ENCODE results near the gene ZNF761.
"Not testable (repeated sequence)": the region's sequence is repeated elsewhere in the genome, so short reads cannot be mapped to it uniquely, and the experiment has no call there.

Gene ZNF761

GRCh38 chr19:53460131-53460721, 28.4 kb downstream of the ZNF761 start:
- DNase-seq (ENCODE audit: low read depth), result not testable (repeated sequence)

- DNase-seq (ENCODE audit: low read depth), result no peak
Observed at GRCh38 chr19:53461866-53462265, 30.1 kb downstream of the ZNF761 start.

- DNase-seq (ENCODE audit: low read depth), result no peak
Observed at GRCh38 chr19:53462861-53463260, 31.1 kb downstream of the ZNF761 start.

GRCh38 chr19:53463263-53463662, 31.5 kb downstream of the ZNF761 start:
- no peak for DNase-seq (ENCODE audit: low read depth)

- DNase-seq (ENCODE audit: low read depth), result no peak
Observed at GRCh38 chr19:53466726-53467484, 35.1 kb downstream of the ZNF761 start.

DNA sequence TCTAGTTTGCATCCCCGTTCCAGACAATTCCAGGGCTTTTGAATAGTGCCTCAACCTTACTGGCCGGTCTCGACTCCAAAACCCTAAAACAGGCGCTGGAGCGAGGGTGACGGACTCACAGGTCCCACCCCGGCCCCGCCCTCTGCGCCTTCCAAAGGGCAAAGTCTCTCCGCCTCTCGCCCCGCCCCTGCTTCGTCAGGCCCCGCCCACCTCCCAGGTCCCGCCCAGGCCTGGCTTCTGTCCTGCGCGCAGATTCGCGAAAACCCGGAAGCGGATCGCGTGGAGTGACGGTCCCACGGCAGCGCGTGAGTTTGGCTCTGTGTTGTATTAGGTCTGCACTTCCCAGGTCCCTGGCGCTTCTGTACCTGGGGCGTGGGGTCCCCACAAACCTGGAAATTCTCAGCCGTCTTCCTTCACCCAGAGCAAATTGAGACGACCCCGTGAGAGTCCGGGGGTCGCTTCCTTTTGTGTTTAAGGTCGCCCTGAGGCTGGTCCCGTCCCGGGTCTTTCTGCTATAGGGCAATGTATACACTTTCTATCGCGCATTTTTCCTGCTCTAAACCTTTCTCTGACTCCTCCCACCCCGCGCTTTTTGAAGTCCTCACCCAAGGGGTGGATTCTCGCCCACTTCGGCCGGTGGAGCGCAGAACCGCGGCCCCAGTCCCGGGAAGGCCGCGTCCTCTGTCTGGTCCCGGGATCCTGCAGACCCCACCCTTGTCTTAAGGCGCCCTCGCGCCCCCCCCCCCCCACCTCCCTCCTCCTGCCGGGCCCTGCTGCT, 35.9 kb downstream of the ZNF761 start, which contains the start of gene ZNF813:
Gene ZNF813, plus strand, starts transcription at position 249 of the 778 bp plus-strand sequence. CDS start 16,090 bp downstream, outside the sequence.
- DNase-seq (ENCODE audit: low read depth), result peak; percentile 93

DNA sequence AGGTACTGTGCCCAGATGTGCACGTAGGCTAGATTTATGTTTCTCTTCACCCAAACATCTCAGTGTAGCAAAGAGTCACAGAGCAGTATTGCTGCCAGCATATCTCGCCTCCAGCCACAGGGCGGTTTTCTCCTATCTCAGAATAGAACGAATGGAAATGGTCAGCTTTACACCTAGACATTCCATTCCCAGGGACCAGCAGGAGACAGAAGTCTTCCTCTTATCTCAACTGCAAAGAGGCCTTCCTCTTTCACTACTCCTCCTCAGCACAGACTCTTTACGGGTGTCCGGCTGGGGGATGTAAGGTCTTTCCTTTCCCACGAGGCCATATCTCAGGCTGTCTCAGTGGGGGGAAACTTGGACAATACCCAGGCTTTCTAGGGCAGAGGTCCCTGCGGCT, 36.8 kb downstream of the ZNF761 start:
- not testable (repeated sequence) for DNase-seq (ENCODE audit: low read depth)

- no peak for DNase-seq (ENCODE audit: low read depth)
Observed at GRCh38 chr19:53471916-53472315, 40.1 kb downstream of the ZNF761 start.

DNA sequence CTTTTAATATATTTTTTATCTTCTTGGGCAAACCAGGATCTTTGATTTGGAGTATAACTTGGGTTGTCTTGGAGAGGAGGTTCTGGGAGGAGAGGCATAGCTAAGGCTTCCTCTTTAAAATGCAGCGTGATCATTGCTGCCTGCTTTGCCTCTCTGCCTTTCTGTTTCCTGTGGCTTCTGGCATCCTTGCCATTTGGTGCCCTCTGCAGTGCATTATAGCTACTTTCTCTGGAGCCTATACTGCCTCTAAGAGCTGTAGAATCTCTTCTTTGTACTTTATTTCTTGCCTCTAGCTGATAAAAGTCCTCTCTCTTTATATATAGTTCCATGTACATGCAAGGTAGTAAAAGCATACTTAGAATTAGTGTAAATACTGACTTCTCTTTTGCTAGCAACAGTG, 43.0 kb downstream of the ZNF761 start:
- not testable (repeated sequence) for DNase-seq (ENCODE audit: low read depth)

- DNase-seq (ENCODE audit: low read depth), result not testable (repeated sequence)
Observed at GRCh38 chr19:53475470-53475869, 43.7 kb downstream of the ZNF761 start.

DNA sequence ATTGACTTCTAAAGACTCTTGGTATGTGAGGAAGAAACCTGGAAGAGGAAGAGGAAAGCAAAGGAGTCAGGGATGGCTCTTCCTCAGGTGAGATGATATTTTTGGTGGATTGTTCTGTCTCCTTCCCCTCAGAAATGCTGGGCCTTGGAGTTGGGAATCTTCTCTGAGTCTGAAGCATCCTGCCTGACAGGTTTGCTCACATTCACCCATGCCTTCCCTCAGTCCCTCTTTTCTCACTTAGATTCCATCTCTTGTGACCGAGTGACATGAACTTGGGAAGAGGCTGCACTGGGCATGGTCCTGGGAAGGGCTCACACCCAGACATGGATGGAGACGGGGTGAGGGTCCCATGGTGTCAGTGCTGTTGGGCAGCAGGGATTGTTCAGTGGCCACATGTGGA, 52.0 kb downstream of the ZNF761 start:
- not testable (repeated sequence) for DNase-seq (ENCODE audit: low read depth)

- DNase-seq (ENCODE audit: low read depth), result no peak
Observed at GRCh38 chr19:53485046-53486004, 53.5 kb downstream of the ZNF761 start.

DNA sequence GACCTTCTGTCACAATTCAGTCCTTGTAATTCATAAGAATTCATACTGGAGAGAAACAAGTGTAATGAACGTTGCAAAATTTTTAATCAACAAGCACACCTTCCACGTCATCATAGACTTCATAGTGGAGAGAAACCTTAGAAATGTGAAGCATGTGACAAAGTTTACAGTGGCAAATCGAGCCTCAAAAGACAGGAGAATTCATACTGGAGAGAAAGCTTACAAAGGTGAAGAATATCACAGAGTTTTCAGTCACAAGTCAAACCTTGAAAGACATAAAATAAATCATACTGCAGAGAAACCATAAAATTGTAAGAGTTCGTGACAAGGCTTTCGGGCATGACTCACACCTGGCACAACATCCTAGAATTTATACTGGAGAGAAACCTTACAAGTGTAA, 60.4 kb downstream of the ZNF761 start:
- DNase-seq (ENCODE audit: low read depth), result no peak

DNA sequence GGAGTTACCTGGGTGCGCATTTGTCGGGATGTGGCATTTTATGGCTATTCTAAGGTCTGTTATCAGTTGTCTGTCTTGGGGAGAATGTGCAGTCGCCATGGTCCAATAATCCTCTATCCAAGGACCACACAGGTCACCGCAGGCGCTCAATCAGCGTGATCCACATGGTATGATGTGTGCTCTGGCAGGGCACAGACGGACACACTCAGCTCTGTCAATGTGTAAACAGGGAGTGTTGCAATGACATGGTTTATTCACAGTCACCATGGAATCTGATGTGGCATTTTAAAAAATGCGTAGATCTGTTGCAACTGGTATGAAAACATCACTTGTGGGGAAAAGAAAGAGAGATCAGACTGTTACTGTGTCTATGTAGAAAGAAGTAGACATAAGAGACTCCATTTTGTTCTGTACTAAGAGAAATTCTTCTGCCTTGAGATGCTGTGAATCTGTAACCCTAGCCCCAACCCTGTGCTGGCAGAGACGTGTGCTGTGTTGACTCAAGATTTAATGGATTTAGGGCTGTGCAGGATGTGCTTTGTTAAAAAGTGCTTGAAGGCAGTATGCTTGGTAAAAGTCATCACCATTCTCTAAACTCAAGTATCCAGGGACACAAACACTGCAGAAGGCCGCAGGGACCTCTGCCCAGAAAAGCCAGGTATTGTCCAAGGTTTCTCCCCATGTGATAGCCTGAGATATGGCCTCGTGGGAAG, 65.7 kb downstream of the ZNF761 start:
- not testable (repeated sequence) for DNase-seq (ENCODE audit: low read depth)

- DNase-seq (ENCODE audit: low read depth), result not testable (repeated sequence)
Observed at GRCh38 chr19:53498024-53498395, 66.2 kb downstream of the ZNF761 start.

DNA sequence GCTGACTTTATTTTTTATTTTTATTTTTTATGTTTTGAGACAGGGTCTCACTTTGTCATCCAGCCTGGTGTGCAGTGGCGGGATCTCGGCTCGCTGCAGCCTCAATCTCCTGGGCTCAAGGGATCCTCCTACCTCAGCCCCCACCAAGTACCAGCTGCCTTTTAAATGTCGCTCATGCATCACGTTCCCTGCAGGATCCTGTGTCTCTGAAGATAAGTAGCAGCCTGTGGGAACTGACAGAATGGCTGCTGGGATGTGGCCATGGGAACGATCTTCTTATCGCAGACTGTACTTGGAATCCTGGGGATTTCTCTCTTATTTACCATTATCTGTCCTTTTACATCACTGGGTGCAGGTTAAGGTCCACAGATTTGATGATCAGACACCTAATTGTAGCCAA, 71.4 kb downstream of the ZNF761 start:
- not testable (repeated sequence) for DNase-seq (ENCODE audit: low read depth)

DNA sequence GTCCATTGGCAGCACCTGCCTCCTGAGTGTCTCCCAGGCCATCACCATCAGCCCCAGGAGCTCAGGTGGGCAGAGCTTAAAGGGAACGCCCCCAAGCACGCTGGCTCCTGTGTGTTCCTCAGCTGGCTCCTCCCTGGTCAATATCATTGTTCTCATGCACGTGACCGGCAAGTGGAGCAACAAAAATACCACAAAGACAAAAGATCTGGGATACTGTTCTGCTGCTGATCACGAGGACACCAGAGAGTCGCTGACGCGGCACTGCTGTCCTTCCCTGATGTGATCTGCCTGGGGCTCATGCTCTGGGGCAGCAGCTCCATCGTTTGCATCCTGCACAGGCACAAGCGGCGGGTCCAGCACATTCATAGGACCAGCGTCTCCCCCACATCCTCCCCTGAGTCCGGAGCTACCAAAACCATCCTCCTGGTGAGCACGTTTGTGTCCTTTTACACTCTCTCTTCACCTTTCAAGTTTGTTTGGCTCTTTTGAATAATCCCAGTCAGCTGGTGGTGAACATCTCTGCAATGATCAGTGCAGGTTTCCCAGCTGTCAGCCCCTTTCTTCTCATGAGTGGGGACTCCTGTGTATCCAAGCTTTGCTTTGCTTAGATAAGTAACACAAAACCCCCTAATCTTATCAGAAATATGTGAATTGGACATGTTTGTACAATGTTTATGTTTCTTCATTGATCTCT, 72.0 kb downstream of the ZNF761 start:
- not testable (repeated sequence) for DNase-seq (ENCODE audit: low read depth)

DNA sequence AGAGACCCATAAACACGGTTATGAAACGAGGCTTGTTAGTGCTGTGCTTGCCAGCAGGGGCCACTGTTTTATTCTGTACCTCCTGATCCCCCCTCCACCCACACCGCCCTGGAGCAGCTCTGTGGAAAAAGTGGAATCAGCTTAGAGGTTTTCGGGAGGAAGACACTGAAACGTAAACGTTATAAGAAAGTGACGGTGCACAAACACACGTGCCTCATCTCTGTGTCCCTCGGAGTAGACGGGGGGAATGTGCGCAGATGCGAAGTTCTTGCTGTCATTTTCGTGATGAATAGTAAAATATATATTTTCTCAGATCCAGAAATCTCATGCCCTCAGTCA, 72.5 kb downstream of the ZNF761 start:
- not testable (repeated sequence) for DNase-seq (ENCODE audit: low read depth)

DNA sequence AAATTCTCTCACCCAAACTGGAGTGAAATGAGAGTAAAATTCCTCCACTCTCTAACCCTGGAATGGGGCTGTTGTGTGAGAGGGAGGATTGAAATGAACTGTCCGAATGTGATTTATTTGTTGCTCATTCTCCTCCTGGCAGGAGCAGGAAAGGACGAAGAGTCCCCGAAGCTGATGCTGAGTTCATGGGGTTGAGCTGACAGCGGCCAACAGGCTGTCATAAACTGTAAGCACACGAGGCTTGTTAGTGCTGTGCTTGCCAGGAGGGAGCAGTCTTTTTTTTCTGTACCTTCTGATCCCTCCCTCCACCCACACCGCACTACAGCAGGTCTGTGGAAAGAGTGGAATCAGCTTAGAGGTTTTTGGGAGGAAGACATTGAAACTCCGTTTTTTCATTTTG, 73.1 kb downstream of the ZNF761 start:
- no peak for DNase-seq (ENCODE audit: low read depth)

DNA sequence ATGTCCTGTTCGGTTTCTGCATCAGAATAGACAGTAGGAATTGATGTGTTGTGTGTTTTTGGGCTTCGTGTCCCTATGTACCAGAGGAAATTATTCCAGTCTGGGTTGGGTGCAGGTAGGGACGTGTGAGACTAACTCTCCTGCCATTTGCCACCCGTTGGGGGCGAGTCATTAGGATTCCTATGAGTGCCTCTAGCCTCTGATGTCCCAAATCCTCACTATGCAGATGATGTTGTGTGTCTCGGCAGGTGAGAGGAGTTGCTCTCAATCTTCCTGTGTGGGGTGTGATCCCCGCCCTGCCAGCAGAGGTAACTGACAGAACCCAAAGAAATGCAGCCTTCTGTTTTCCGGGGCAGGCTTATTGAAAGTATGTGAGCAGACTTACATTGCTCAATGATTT, 74.9 kb downstream of the ZNF761 start:
- DNase-seq (ENCODE audit: low read depth), result no peak

Measured in activated T-helper 1 cell treated with Interleukin-2 at 50 U/mL for 16 hours (primary cell).